ENCODE data around the gene SLC25A36.

- no peak for TF ChIP-seq CTCF (IDR thresholded peaks at IDR 0.05)
- no peak for TF ChIP-seq POLR2A (IDR thresholded peaks at IDR 0.05)
These were observed 8.1 kb upstream of the SLC25A36 start for GRCh38 chr3:140933552-140933951.
